ENCODE data around the gene GAGE2A. TPM values are rescaled to one million over a fixed set of nuclear protein-coding genes. Genes with fewer than 3 reads are reported as not detected.
"Not testable (repeated sequence)": the region's sequence is repeated elsewhere in the genome, so short reads cannot be mapped to it uniquely, and the experiment has no call there.

GAGE2A gene
- total and polyA plus RNA-seq, 2 of the 13 experiments (the other 11 are each of a cell fraction or from before 2014, with no cell fraction given) = not detected

DNA sequence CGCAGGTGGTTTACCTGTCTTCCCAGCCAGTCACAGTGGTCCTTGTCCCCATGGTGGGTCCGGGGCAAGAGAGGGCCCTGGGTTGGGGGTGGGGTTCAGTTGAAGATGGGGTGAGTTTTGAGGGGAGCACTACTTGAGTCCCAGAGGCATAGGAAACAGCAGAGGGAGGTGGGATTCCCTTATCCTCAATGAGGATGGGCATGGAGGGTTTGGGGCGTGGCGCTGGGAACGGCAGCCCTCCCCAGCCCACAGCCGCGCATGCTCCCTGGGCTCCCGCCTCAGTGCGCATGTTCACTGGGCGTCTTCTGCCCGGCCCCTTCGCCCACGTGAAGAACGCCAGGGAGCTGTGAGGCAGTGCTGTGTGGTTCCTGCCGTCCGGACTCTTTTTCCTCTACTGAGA is 9.6 kb upstream of the GAGE2A start, which contains the start of gene GAGE12H:
TSS of gene GAGE12H (plus strand) at position 301 of the 400 bp plus-strand sequence. CDS start 1,155 bp downstream, outside the sequence.
- POLR2A ChIA-PET; H4K20me1 ChIP-seq (ENCODE audit: insufficient read depth, low read length); FAIRE-seq; BruUV-seq (replicated peaks); CTCF ChIA-PET (ENCODE audit: low intra/inter-chr PET ratio, low total read pairs); ATAC-seq; H3K4me2 ChIP-seq (ENCODE audit: low read depth, low read length); H3K27me3 ChIP-seq (ENCODE audit: control insufficient read depth in 1 of 2, insufficient read depth in 2 of 2, low read length in 2 of 2); H3K9ac ChIP-seq (ENCODE audit: insufficient read depth, low read depth, low read length); DNase-seq (ENCODE audit: low spot score); H2AFZ ChIP-seq (ENCODE audit: low read length); in situ Hi-C loops (cut with HindIII; ENCODE audit: extremely low pct_ligation_motif_present, low pct_unique_long_range_greater_than_20kb); H3K9me3 ChIP-seq (ENCODE audit: low read length); H3K4me3 ChIP-seq (replicated peaks in 1 of 3; ENCODE audit: insufficient read depth in 1 of 3, low read depth in 2 of 3, low read length in 3 of 3); H3K27ac ChIP-seq (ENCODE audit: extremely low read length, insufficient read depth, low read length); intact Hi-C loops (cut with micrococcal nuclease; ENCODE audit: unreplicated experiment); H3K36me3 ChIP-seq (replicated peaks in 1 of 2; ENCODE audit: control insufficient read depth in 1 of 2, insufficient read depth in 2 of 2, low read length in 2 of 2); H3K79me2 ChIP-seq (ENCODE audit: insufficient read depth, low read length); H3K4me1 ChIP-seq (ENCODE audit: insufficient read depth, low read length): not testable (repeated sequence)
- WGBS (ENCODE audit: low lambda C conversion rate) = no CpG with 5 or more reads among the region's 16 CpGs

DNA sequence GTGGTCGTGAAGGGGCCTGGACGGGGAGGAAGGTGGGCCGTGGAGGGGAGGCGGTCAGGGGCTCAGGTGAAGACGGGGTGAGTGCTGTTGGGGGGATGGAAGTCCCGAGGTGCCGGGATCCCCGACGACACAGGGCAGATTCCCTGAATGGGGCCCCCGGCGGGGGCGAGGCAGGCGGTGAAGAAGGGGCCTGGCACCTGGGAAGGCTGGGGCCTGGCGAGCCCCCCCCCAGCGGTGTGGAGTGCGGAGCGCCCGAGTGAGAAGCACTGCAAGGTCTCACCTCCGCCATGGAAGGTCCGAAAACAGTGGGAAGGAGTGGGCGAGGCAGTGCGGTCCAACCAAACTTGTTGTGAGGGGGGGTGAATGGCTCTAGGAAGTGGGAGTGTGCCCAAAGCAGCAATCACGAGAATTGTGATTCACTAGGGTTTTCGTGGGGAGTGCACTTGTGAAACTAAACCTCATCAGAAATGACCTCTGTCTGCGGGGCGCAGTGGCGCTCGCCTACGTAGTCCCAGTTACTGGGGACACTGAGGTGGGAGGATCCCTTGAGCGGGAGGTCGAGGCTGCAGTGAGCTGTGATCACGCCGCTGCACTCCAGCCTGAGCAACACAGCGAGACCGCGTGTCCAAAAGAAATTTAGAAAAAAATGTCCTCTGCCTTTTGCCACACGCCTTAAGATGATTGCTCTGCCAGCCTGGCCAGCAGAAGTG is 628 bp downstream of the GAGE2A start:
- H3K27ac ChIP-seq (ENCODE audit: extremely low read length, insufficient read depth, low read length); H3K9ac ChIP-seq (ENCODE audit: insufficient read depth, low read depth, low read length); H3K4me1 ChIP-seq (ENCODE audit: insufficient read depth, low read length); H3K27me3 ChIP-seq (ENCODE audit: control insufficient read depth in 1 of 2, insufficient read depth in 2 of 2, low read length in 2 of 2); intact Hi-C loops (cut with micrococcal nuclease; ENCODE audit: unreplicated experiment); POLR2A ChIA-PET; BruUV-seq (replicated peaks); H3K79me2 ChIP-seq (ENCODE audit: insufficient read depth, low read length); in situ Hi-C loops (cut with HindIII; ENCODE audit: extremely low pct_ligation_motif_present, low pct_unique_long_range_greater_than_20kb); CTCF ChIA-PET (ENCODE audit: low intra/inter-chr PET ratio, low total read pairs); H3K9me3 ChIP-seq (ENCODE audit: low read length); H3K4me3 ChIP-seq (replicated peaks in 1 of 3; ENCODE audit: insufficient read depth in 1 of 3, low read depth in 2 of 3, low read length in 3 of 3); FAIRE-seq; H4K20me1 ChIP-seq (ENCODE audit: insufficient read depth, low read length); H2AFZ ChIP-seq (ENCODE audit: low read length); DNase-seq (ENCODE audit: low spot score); H3K4me2 ChIP-seq (ENCODE audit: low read depth, low read length); H3K36me3 ChIP-seq (replicated peaks in 1 of 2; ENCODE audit: control insufficient read depth in 1 of 2, insufficient read depth in 2 of 2, low read length in 2 of 2); ATAC-seq: not testable (repeated sequence)
- 69% methylated on average over 32 of the region's 37 CpGs for WGBS (ENCODE audit: low lambda C conversion rate)

DNA sequence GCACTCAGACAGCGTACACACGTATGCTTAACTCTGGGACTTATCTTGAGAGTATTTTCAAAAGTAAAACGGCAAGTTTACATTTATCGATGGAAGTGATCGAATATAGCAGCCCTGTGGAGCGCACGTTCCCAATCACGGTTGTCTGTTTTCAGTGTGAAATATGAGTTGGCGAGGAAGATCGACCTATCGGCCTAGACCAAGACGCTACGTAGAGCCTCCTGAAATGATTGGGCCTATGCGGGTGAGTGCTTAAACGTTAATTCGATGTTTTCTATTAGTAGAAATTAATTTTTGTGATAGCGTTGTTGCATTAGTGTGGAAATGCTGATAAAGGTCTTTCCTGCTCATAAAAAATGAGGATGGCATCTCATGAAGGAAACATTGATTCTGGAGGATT is 1.2 kb downstream of the GAGE2A start:
- in situ Hi-C loops (cut with HindIII; ENCODE audit: extremely low pct_ligation_motif_present, low pct_unique_long_range_greater_than_20kb); DNase-seq (ENCODE audit: low spot score); H3K9me3 ChIP-seq (ENCODE audit: low read length); H3K27ac ChIP-seq (ENCODE audit: extremely low read length, insufficient read depth, low read length); ATAC-seq; CTCF ChIA-PET (ENCODE audit: low intra/inter-chr PET ratio, low total read pairs); H4K20me1 ChIP-seq (ENCODE audit: insufficient read depth, low read length); H3K79me2 ChIP-seq (ENCODE audit: insufficient read depth, low read length); H3K9ac ChIP-seq (ENCODE audit: insufficient read depth, low read depth, low read length); H3K27me3 ChIP-seq (ENCODE audit: control insufficient read depth in 1 of 2, insufficient read depth in 2 of 2, low read length in 2 of 2); H3K4me3 ChIP-seq (replicated peaks in 1 of 3; ENCODE audit: insufficient read depth in 1 of 3, low read depth in 2 of 3, low read length in 3 of 3); BruUV-seq (replicated peaks); H3K4me2 ChIP-seq (ENCODE audit: low read depth, low read length); FAIRE-seq; H3K36me3 ChIP-seq (replicated peaks in 1 of 2; ENCODE audit: control insufficient read depth in 1 of 2, insufficient read depth in 2 of 2, low read length in 2 of 2); intact Hi-C loops (cut with micrococcal nuclease; ENCODE audit: unreplicated experiment); H2AFZ ChIP-seq (ENCODE audit: low read length); POLR2A ChIA-PET; H3K4me1 ChIP-seq (ENCODE audit: insufficient read depth, low read length): not testable (repeated sequence)
- WGBS (ENCODE audit: low lambda C conversion rate) = 70% methylated on average over 13 of the region's 17 CpGs

DNA sequence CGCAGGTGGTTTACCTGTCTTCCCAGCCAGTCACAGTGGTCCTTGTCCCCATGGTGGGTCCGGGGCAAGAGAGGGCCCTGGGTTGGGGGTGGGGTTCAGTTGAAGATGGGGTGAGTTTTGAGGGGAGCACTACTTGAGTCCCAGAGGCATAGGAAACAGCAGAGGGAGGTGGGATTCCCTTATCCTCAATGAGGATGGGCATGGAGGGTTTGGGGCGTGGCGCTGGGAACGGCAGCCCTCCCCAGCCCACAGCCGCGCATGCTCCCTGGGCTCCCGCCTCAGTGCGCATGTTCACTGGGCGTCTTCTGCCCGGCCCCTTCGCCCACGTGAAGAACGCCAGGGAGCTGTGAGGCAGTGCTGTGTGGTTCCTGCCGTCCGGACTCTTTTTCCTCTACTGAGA is 9.4 kb downstream of the GAGE2A start, which contains the start of gene GAGE1:
TSS of gene GAGE1 (plus strand) at position 301 of the 400 bp plus-strand sequence. CDS start 1,155 bp downstream, outside the sequence.
- H3K27me3 ChIP-seq (ENCODE audit: control insufficient read depth in 1 of 2, insufficient read depth in 2 of 2, low read length in 2 of 2); H3K4me2 ChIP-seq (ENCODE audit: low read depth, low read length); ATAC-seq; H3K79me2 ChIP-seq (ENCODE audit: insufficient read depth, low read length); in situ Hi-C loops (cut with HindIII; ENCODE audit: extremely low pct_ligation_motif_present, low pct_unique_long_range_greater_than_20kb); POLR2A ChIA-PET; H3K36me3 ChIP-seq (replicated peaks in 1 of 2; ENCODE audit: control insufficient read depth in 1 of 2, insufficient read depth in 2 of 2, low read length in 2 of 2); CTCF ChIA-PET (ENCODE audit: low intra/inter-chr PET ratio, low total read pairs); H3K4me3 ChIP-seq (replicated peaks in 1 of 3; ENCODE audit: insufficient read depth in 1 of 3, low read depth in 2 of 3, low read length in 3 of 3); BruUV-seq (replicated peaks); FAIRE-seq; H3K9ac ChIP-seq (ENCODE audit: insufficient read depth, low read depth, low read length); H3K27ac ChIP-seq (ENCODE audit: extremely low read length, insufficient read depth, low read length); H2AFZ ChIP-seq (ENCODE audit: low read length); H3K9me3 ChIP-seq (ENCODE audit: low read length); H3K4me1 ChIP-seq (ENCODE audit: insufficient read depth, low read length); H4K20me1 ChIP-seq (ENCODE audit: insufficient read depth, low read length); DNase-seq (ENCODE audit: low spot score); intact Hi-C loops (cut with micrococcal nuclease; ENCODE audit: unreplicated experiment): not testable (repeated sequence)
- no CpG with 5 or more reads among the region's 16 CpGs for WGBS (ENCODE audit: low lambda C conversion rate)
